MM.1S (cell line): Measurements from ENCODE around the gene ADD3.

Experiments
- EZH2 ChIP-seq: fragments of 300-600 bp; sonication (generic); optimal IDR thresholded peaks from 2 replicates; pipeline ENCODE3; 2017; ENCODE audit warnings: low read depth, mild to moderate bottlenecking, antibody characterized with exemption, low read length, mixed read lengths
- EZH2phosphoT487 ChIP-seq: fragments of 300-600 bp; sonication (generic); IDR thresholded peaks from 2 replicates; pipeline ENCODE4 v1.6.1; 2018; ENCODE audit warnings: antibody characterized with exemption, low read length
- TF ChIP-seq, protein P1 (sequence below): fragments of 300-600 bp; sonication (generic); IDR thresholded peaks from 2 replicates; pipeline ENCODE4 v1.5.1; 2016; ENCODE audit warnings: antibody characterized with exemption, low read length, mixed read lengths

GRCh38 chr10:110068780-110069179 is 61.0 kb downstream of the ADD3 start:
- no peak for TF ChIP-seq EZH2phosphoT487
- TF ChIP-seq, protein P1, sequence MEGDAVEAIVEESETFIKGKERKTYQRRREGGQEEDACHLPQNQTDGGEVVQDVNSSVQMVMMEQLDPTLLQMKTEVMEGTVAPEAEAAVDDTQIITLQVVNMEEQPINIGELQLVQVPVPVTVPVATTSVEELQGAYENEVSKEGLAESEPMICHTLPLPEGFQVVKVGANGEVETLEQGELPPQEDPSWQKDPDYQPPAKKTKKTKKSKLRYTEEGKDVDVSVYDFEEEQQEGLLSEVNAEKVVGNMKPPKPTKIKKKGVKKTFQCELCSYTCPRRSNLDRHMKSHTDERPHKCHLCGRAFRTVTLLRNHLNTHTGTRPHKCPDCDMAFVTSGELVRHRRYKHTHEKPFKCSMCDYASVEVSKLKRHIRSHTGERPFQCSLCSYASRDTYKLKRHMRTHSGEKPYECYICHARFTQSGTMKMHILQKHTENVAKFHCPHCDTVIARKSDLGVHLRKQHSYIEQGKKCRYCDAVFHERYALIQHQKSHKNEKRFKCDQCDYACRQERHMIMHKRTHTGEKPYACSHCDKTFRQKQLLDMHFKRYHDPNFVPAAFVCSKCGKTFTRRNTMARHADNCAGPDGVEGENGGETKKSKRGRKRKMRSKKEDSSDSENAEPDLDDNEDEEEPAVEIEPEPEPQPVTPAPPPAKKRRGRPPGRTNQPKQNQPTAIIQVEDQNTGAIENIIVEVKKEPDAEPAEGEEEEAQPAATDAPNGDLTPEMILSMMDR: no peak
- TF ChIP-seq EZH2: no peak
